Psoas muscle (tissue), 8 donors: Measurements from ENCODE around the gene CCT7. TPM values are rescaled to one million over a fixed set of nuclear protein-coding genes. Genes with fewer than 3 reads are reported as not detected.
"Not testable (repeated sequence)": the region's sequence is repeated elsewhere in the genome, so short reads cannot be mapped to it uniquely, and the experiment has no call there.

Experiments used
- ATAC-seq, 4 donors: fragments of 200-7000 bp; cut with Tn5 transposase; one replicate each; pipeline ENCODE4 v1.9.1; 2020; ENCODE audit warnings: moderate library complexity in 3 of 4, mild to moderate bottlenecking in 2 of 4
- DNase-seq, 2 donors: peaks; one replicate each; pipeline ENCODE4 v3.0.0-alpha.2; 2020
- H3K27ac ChIP-seq: fragments of 200-600 bp; one replicate; pipeline ENCODE4 v1.8.0; 2022
- H3K27me3 ChIP-seq, 3 donors: fragments of 200-600 bp in 1 of 3; one replicate each; pipeline versions ENCODE4 v1.6.1 to v1.8.0; 2013 to 2022; ENCODE audit warnings: low read length in 2 of 3, mild to moderate bottlenecking in 2 of 3, moderate library complexity in 1 of 3; ENCODE audit not compliant: insufficient read depth in 3 of 3
- H3K36me3 ChIP-seq, 2 donors: fragments of 200-600 bp in 1 of 2; one replicate each; pipeline versions ENCODE4 v1.6.1 to v1.8.0; 2013 to 2022; ENCODE audit warnings: low read depth in 1 of 2, mild to moderate bottlenecking in 1 of 2, moderate library complexity in 1 of 2; ENCODE audit not compliant: insufficient read depth in 1 of 2
- H3K4me1 ChIP-seq: fragments of 200-600 bp; one replicate; pipeline ENCODE4 v1.8.0; 2022
- H3K4me3 ChIP-seq: fragments of 200-600 bp; one replicate; pipeline ENCODE4 v1.8.0; 2022; ENCODE audit warnings: mild to moderate bottlenecking
- H3K9me3 ChIP-seq: fragments of 200-600 bp; one replicate; pipeline ENCODE4 v1.8.0; 2022
- CTCF ChIP-seq: fragments of 200-600 bp; IDR thresholded peaks from one replicate; pipeline ENCODE4 v1.8.0; 2022; ENCODE audit warnings: antibody characterized with exemption
- WGBS, 3 donors: extraction: QIAGEN DNeasy Blood & Tissue Kit; methylation state at CpG; one replicate each; pipeline versions ENCODE4 v1.1.6 to v1.1.7; 2013; 5-methylcytosine and 5-hydroxymethylcytosine counted together
- intact Hi-C, 2 donors: fragments of 100-400 bp; cut with DNase I; formaldehyde crosslinking; loops; one replicate each; pipeline versions ENCODE4 v1.11.0 to v1.14.2; 2022
- polyA plus RNA-seq, 3 donors: library from polyadenylated mRNA; stranded (reverse); fragments of 200-250 nt; gene quantifications; one replicate each; pipeline ENCODE4 v1.2.3, GENCODE V29; 2013
- total RNA-seq, 4 donors: library from RNA; stranded (reverse); fragmentation: NEBNext Ultra II Directional in 2 of 4; extraction: Animal tissue kit (Norgen Biotek cat#: 25700) in 2 of 4; gene quantifications; one replicate each; pipeline versions ENCODE4 v1.2.1 to v1.2.4, GENCODE V29; 2021 to 2023
- donor health status: healthy with polysubstance abuse.
- donor health status: DM: no; HTN: no; CAD: no; lungs with moderate emphysema.
- donor health status: Bipolar disorder and iron deficiency.
- donor health status: healthy.
- donor health status: DM: yes; HTN: yes; CAD: no.
- donor health status: DM: no; HTN: no; CAD: no.
- donor health status: DM: no; HTN: no; CAD: no.
- donor health status: DM: yes; HTN: yes; CAD: no.

The CCT7 gene
- total and polyA plus RNA-seq, 7 donors = 249 to 316 (median 275) TPM

- intact Hi-C loops = loop anchor here in 1 of 2 donors (5.0 kb wide), 1 partner anchor 98 kb away; no protein-coding TSS in a partner anchor
- H3K27me3 ChIP-seq = no peaks in the 10 kb centered on the region
- H3K27ac ChIP-seq = no peak overlapping the region
- peaks cover 0 to 5% of the 10 kb centered on the region in 2 donors for H3K36me3 ChIP-seq
- DNase-seq (no peak), ATAC-seq (peak in 1 of 4 donors; percentile 6)
- H3K4me3 ChIP-seq = no peak overlapping the region
- no peak for TF ChIP-seq CTCF
- H3K9me3 ChIP-seq = no peaks in the 10 kb centered on the region
- no peaks in the 10 kb centered on the region for H3K4me1 ChIP-seq
- 78 to 92% (median 80%) methylated on average over 4 of the region's 4 CpGs for WGBS, 3 donors
Observed at GRCh38 chr2:73259704-73260337, 25.7 kb downstream of the CCT7 start.

- intact Hi-C loops = no loop called here
- TF ChIP-seq CTCF = peak; percentile 58
- Histone ChIP-seq H3K27me3 (no peaks in the 10 kb centered on the region), H3K27ac (no peak overlapping the region), H3K36me3 (no peaks in the 10 kb centered on the region), H3K4me3 (no peak overlapping the region), H3K4me1 (no peaks in the 10 kb centered on the region), H3K9me3 (no peaks in the 10 kb centered on the region)
- ATAC-seq (peak; percentile 76 to 86 (median 80)), DNase-seq (peak; percentile 44 to 54)
- WGBS, 3 donors = 26 to 28% (median 26%) methylated on average over 15 to 17 of the region's 17 CpGs
Observed at GRCh38 chr2:73260338-73260984, 26.4 kb downstream of the CCT7 start.

DNA sequence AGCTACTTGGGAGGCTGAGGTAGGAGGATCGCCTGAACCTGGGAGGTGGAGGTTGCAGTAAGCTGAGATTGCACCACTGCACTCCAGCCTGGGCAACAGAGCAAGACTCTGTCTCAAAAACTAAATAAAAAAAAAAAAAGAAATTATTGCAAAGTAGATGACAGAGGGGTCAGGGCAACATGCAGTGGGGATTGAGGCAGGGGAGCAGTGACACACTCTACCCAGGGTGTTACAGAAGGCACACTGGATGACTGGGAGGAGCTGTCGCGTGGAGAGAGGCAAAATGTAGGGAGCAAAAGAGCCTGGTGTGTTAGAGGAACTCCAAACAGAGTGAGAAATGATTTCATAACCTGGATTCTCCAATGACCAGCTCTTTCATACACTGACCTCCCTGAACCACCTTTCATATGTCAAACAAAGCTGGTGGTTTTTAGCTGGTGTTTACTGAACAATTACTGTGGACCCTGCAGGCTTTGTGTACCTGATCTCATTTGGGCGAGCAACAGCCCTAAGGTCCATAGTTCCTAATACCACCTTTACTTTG lies 28.1 kb downstream of the CCT7 start:
- 88 to 89% (median 88%) methylated on average over 4 of the region's 4 CpGs for WGBS, 3 donors
- intact Hi-C loops = no loop called here
- no peak for DNase-seq
- Histone ChIP-seq H3K4me1 (no peaks in the 10 kb centered on the region), H3K27ac (no peak overlapping the region), H3K36me3 (no peaks in the 10 kb centered on the region), H3K4me3 (no peak overlapping the region), H3K9me3 (no peaks in the 10 kb centered on the region), H3K27me3 (peaks cover 0 to 13% (median 7%) of the 10 kb centered on the region in 3 donors)
- no peak for ATAC-seq
- TF ChIP-seq CTCF = no peak

DNA sequence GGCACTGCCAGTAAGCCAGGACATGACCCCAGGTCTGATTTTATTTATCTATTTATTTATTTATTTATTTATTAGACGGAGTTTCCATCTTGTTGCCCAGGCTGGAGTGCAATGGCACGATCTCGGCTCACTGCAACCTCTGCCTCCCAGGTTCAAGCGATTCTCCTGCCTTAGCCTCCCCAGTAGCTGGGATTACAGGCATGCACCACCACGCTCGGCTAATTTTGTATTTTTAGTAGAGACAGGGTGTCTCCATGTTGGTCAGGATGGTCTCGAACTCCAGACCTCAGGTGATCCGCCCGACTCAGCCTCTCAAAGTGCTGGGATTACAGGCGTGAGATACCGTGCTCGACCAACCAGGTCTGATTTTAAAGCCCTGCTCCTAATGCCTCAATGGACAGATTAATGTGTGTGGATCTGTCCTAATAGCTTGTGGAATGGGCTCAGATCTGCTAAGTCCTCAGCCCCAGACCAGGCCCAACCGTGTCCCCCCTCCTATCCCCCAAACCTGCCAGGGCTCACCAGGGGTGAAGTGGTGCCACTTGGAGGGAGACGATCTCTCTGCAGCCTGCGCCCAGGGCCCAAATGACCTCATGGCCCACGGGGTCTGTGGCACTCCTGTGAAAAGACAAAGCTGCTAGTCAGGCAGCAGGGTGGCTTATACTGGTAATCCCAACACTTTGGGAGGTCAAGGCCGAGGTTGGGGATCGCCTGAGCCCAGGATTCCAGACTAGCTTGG lies 28.8 kb downstream of the CCT7 start:
- peaks cover 0 to 20% (median 7%) of the 10 kb centered on the region in 3 donors for H3K27me3 ChIP-seq
- H3K4me3 ChIP-seq, H3K9me3 ChIP-seq, H3K4me1 ChIP-seq, H3K27ac ChIP-seq, DNase-seq, intact Hi-C loops, H3K36me3 ChIP-seq, ATAC-seq: not testable (repeated sequence)
- 88 to 92% (median 89%) methylated on average over 18 of the region's 18 CpGs for WGBS, 3 donors
